ENCODE data around the gene NPTXR. TPM values are rescaled to one million over a fixed set of nuclear protein-coding genes. Genes with fewer than 3 reads are reported as not detected.
A peak's percentile ranks its signal among the peaks of the same experiment; 100 is the strongest.

The NPTXR gene
- total and polyA plus RNA-seq, 2 of the 4 experiments (the other 2 are of a cell fraction): 0.36 to 2.2 TPM

GRCh38 chr22:38866024-38866398 lies 22.2 kb upstream of the NPTXR start (continued):
- TF ChIP-seq ELK1 (IDR thresholded peaks at IDR 0.05; ENCODE audit: borderline replicate concordance, low read depth, low read length) (no peak), MAZ (IDR thresholded peaks at IDR 0.05; ENCODE audit: borderline replicate concordance, low read depth, low read length) (no peak)

GRCh38 chr22:38865201-38866023 lies 21.6 kb upstream of the NPTXR start:
- 83% methylated on average over 10 of the region's 20 CpGs; no CpG with 5 or more reads in 1 of the 2 experiments for WGBS, 2 experiments (ENCODE audit: extremely low coverage in 2 of 2, insufficient read length in 1 of 2)
- no peak overlapping the region for H3K56ac ChIP-seq (ENCODE audit: extremely low read depth, insufficient read depth, low read length)
- POLR2A ChIA-PET (ENCODE audit: unreplicated experiment): interaction anchor here (0.6 kb wide), 1 partner anchor 420 kb away, joined by 9 read pairs; no protein-coding TSS in a partner anchor
- H3K4ac ChIP-seq (ENCODE audit: low read depth, low read length): no peak overlapping the region
- no peaks in the 10 kb centered on the region for H3K27me3 ChIP-seq (ENCODE audit: control insufficient read depth, insufficient read depth, low read length)
- H2BK15ac ChIP-seq (ENCODE audit: low read depth, low read length): no peak overlapping the region
- no peak overlapping the region for H3K27ac ChIP-seq (ENCODE audit: insufficient read depth, low read length)
- H2BK5ac ChIP-seq (ENCODE audit: low read depth, low read length, poor library complexity, severe bottlenecking): no peak overlapping the region
- peaks cover 17 to 58% of the 10 kb centered on the region in 2 experiments for H3K79me1 ChIP-seq (ENCODE audit: low read depth in 1 of 2, low read length in 2 of 2)
- peak overlapping the region; percentile 69 for H2AK9ac ChIP-seq (replicated peaks; ENCODE audit: low read depth, low read length, poor library complexity)
- DNase-seq (no peak), ATAC-seq (ENCODE audit: low read depth) (no peak)
- no peak overlapping the region for H3K18ac ChIP-seq (ENCODE audit: low read depth, low read length)
- H2AK5ac ChIP-seq (ENCODE audit: low read depth, low read length): no peak overlapping the region
- H2AFZ ChIP-seq (replicated peaks; ENCODE audit: low read length, poor library complexity): no peak overlapping the region
- no peak overlapping the region for H3K14ac ChIP-seq (replicated peaks; ENCODE audit: low read depth, low read length)
- H4K20me1 ChIP-seq (ENCODE audit: insufficient read depth, low read length): peaks cover 75% of the 10 kb centered on the region
- no peak overlapping the region for H2BK120ac ChIP-seq (ENCODE audit: low read depth, low read length)
- BruUV-seq (replicated peaks): no TSS peak
- no peaks in the 10 kb centered on the region for H3K9me3 ChIP-seq (ENCODE audit: control insufficient read depth, insufficient read depth, low read length)
- no peak overlapping the region for H3K4me3 ChIP-seq (ENCODE audit: insufficient read depth, low read depth, low read length)
- H3K9ac ChIP-seq (ENCODE audit: low read depth, low read length): no peak overlapping the region
- intact Hi-C loops (cut with micrococcal nuclease) (no loop called here), in situ Hi-C loops (cut with MboI; ENCODE audit: low sequenced_read_pairs) (loop anchor here (10.0 to 25.0 kb wide), 2 partner anchors 247 to 439 kb away; no protein-coding TSS in a partner anchor), dilution Hi-C loops (cut with HindIII; ENCODE audit: low sequenced_read_pairs, unreplicated experiment) (no loop called here)
- no peak overlapping the region for H4K91ac ChIP-seq (ENCODE audit: insufficient read depth, low read depth, low read length)
- CTCF ChIA-PET: interaction anchor here (0.6 to 1.3 kb wide), 2 partner anchors 76 to 96 kb away, joined by 3 read pairs; no protein-coding TSS in a partner anchor
- H2BK20ac ChIP-seq (ENCODE audit: low read depth, low read length): no peak overlapping the region
- H3K36me3 ChIP-seq (ENCODE audit: control insufficient read depth, insufficient read depth, low read length): peaks cover 28% of the 10 kb centered on the region
- no peak overlapping the region for H3K23ac ChIP-seq (ENCODE audit: low read depth, low read length)
- no peaks in the 10 kb centered on the region; the same call in 1 of the 2 replicates for H3K4me1 ChIP-seq (ENCODE audit: control insufficient read depth, insufficient read depth, low read length)
- no peak overlapping the region for H4K5ac ChIP-seq (ENCODE audit: low read depth, low read length)
- H3K4me2 ChIP-seq (ENCODE audit: low read depth, low read length): no peak overlapping the region
- H3K9me1 ChIP-seq (ENCODE audit: insufficient read depth, low read length): no peaks in the 10 kb centered on the region
- H4K8ac ChIP-seq (ENCODE audit: low read depth in 2 of 2, low read length in 2 of 2): no peak overlapping the region
- no peak for TF ChIP-seq MXI1 (IDR thresholded peaks at IDR 0.05; ENCODE audit: borderline replicate concordance, low read depth, low read length)
- no peak for TF ChIP-seq MAZ (IDR thresholded peaks at IDR 0.05; ENCODE audit: borderline replicate concordance, low read depth, low read length)
- TF ChIP-seq NFE2L2 (IDR thresholded peaks at IDR 0.05; ENCODE audit: low read depth, low read length): no peak
- TF ChIP-seq RAD21 (IDR thresholded peaks at IDR 0.05; ENCODE audit: low read length): no peak
- TF ChIP-seq USF2 (IDR thresholded peaks at IDR 0.05; ENCODE audit: low read depth, low read length): no peak
- TF ChIP-seq BHLHE40 (IDR thresholded peaks at IDR 0.05; ENCODE audit: low read depth, low read length): no peak
- TF ChIP-seq CEBPB (IDR thresholded peaks at IDR 0.05; ENCODE audit: low read depth, low read length): no peak
- TF ChIP-seq RCOR1 (IDR thresholded peaks at IDR 0.05; ENCODE audit: insufficient replicate concordance, low read length): no peak
- TF ChIP-seq FOS (IDR thresholded peaks at IDR 0.05; ENCODE audit: low read depth, low read length): no peak
- no peak for TF ChIP-seq CTCF (conservative IDR thresholded peaks at IDR 0.05; ENCODE audit: low read depth, low read length)

All from IMR-90 (cell line).